GM21723 (cell line): ENCODE measurements around the gene ZCCHC14.
"Not testable (repeated sequence)": the region's sequence is repeated elsewhere in the genome, so short reads cannot be mapped to it uniquely, and the experiment has no call there.

ENCODE experiments used
- ATAC-seq: cut with Tn5 transposase; IDR thresholded peaks from one replicate; pipeline ENCODE4 v1.9.1; 2021; ENCODE audit warnings: mild to moderate bottlenecking, moderate library complexity; ENCODE audit not compliant: unreplicated experiment

The ZCCHC14 gene

DNA sequence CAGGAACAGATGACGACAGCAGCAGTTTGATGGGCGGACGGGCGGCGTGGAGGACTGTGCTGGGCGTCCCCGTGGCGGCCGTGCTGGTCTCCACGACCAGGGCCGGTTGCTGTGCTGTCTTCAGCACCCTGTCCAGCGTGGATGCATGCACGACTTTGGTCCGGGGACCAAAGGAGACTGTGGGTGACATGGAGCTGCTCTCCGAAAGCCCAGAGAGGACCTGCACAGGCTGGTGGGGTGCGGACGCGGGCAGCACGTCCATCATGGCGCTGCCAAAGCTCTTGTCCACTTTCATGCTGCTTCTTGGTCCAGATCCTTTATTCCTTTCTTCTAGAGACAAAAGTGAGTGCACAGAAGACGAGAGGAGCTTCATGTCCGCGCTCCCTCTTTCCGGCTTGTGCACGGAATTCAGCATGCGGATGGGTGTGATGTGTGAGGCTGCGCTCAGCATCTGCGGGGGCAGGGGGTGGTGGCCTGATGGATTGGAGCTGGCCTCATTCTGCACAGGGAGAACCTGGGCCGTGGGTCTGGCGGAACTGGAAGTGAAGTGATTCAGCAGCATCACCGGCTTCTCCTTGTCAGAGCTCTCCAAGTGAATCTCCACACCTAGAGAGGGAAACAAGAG is 80.3 kb downstream of the ZCCHC14 start:
- no peak for ATAC-seq

- ATAC-seq: no peak
Measured at GRCh38 chr16:87411375-87412271, 81.2 kb downstream of the ZCCHC14 start.

DNA sequence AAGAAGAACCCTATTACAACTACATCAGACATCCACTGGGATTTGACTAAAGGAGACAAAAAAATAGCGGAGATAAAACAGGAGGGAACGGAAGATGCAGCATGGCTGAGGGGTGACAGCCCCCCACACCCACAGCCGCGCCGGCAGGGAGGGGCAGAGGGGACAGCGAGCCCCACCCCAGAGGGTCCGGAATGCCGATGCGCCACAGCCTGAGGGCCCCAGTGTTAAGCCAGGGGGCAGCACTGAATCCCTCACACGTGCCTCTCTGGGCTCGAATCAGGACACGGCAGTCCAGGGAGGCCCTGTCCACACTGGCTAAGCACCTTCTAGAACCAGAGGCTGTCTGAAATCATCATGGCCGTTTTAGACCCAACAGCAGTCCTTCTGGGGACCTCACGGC is 81.9 kb downstream of the ZCCHC14 start:
- ATAC-seq: no peak

GRCh38 chr16:87410530-87410929 is 82.3 kb downstream of the ZCCHC14 start:
- ATAC-seq: no peak

- no peak for ATAC-seq
Measured at GRCh38 chr16:87409781-87410180, 83.0 kb downstream of the ZCCHC14 start.

- no peak for ATAC-seq
Measured at GRCh38 chr16:87409153-87409552, 83.7 kb downstream of the ZCCHC14 start.

- no peak for ATAC-seq
Measured at GRCh38 chr16:87407511-87408112, 85.2 kb downstream of the ZCCHC14 start.

DNA sequence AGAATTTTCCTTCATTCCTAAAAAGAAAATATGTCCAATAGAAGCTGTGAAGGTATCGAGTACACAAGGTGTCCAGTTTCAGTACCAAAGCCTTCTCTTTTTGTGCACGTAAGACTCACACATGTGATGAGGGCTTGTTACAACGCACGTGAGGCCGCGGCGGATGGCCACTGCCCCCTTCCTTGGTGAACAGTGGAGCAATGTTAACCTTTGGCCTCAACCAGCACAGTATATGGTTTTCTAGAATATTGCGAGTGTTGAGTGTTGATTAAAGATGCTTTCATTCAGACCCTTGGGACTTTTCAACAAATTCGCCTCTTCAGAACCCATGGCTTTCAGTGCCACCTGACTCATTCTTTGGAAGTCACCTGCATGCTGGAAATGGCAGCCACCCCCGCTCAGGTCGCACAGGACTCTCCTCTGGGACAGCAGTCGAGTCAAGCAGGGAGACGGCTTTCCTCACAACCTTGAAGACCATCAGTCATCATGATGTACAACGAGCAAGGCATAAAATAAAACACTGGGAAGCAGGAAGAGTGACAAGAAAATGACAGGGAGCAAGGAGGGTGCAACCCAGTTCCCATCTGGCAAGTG is 86.2 kb downstream of the ZCCHC14 start:
- no peak for ATAC-seq

DNA sequence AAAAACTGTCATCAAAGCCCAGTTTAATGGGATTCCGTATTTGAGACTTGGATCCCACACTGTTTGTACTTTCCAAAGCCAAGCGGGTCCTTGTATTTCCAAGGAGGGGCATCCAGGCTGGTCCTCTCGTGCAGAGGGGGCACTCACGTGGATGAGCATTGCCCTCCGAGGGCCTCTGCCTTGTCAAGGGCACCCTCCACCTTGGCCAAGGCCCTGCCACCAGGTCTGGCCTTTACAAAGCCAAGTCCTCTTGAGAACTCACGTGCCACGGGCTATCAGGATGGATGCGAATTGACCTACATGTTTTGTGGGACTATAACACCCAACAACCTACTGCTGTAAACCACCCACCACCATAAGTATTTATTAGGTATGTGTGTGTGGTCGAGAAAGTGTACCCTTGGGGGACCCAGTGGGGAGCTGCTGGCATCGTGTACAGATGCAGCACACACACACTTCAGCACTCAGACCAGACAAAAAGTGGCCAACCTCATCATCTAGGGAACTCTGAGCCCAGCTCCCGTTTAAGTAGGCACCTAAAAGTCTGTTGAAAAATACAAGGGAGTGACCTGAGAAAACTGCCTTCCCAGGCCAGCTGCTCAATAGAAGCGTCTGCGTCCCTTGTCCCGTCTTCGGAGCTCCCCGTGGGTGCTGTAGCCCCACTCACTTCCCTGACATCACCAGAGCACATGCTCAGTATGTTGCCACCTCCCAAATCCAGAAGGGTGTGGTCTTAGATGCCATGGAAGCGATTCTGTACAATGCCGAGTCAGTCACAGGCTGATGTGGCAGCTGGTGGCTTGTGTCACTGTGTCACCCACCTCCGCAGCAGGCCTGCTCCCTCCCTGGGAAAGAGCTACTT is 87.8 kb downstream of the ZCCHC14 start:
- no peak for ATAC-seq

DNA sequence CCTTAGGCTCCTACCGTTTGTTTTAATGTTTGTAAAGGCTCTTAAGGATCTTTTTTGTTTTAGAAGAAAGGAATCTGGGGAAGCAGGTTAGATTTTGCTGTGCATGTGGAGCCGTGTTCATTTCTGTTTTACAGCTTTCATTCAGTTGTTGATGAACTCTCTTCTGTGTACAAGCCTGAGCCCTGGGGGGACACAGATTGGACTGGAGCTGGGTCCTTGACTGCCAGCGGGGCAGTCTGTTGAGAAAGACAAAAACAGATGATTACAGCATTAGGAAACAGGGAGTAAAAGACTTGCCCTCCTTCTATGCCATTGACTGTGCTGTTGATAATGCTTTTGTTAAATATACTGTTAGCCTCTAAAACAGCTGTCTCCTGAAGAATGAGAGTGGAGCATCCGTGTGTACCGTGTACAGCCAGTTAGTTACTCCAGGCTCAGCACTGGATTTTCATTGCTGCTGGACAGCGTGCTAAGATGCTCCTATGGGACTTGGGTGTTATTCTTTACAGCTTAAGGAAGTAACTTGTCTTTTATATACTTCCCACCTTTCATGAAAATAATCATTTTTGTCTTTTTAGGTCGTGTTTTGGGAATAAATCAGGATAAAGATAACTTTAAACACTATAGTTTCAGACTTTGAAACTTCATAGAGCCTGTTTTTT is 97.5 kb downstream of the ZCCHC14 start:
- no peak for ATAC-seq

- ATAC-seq: no peak
Measured at GRCh38 chr16:87393680-87394055, 99.2 kb downstream of the ZCCHC14 start.

DNA sequence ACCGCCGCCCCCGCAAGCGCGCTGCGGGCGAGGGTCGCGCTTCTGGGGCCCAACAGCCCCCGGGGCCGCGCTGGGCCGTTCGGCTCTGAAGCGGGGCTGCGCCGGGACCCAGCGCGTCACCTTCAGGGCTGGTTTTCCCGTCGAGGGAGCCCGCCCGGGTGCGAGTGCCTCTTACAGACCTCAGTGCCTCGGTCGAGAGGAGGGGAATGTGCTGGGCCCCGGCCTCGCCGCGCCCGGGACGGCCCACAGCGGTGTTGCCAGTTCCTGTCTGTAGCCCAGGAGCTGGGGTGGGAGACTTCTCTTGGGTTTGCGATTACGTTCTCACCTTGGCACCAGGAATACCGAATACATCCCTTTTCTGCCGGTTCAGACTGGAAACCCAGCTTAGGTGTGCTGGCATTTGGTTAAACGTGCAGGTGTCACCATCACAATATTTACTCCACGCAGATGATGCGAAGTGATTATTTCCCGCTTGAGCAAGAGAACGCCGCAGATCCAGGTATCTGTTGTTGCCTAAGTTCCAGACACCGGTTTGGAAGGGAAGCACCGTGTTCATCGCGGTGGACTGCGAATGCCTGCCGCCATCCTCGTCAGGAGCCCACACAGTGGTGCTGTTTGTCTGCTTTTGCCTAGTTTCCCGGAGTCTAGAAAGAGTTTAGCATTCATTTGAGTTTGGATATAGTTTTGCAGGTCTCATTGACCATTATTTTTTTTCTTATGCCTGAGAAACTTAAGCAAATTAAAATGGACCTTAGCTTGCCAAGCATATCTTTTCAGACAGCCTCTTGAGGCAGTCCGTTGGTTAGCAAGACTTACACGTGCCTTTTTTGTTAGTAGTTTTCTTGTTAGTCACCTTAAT is 99.8 kb downstream of the ZCCHC14 start:
- no peak for ATAC-seq

DNA sequence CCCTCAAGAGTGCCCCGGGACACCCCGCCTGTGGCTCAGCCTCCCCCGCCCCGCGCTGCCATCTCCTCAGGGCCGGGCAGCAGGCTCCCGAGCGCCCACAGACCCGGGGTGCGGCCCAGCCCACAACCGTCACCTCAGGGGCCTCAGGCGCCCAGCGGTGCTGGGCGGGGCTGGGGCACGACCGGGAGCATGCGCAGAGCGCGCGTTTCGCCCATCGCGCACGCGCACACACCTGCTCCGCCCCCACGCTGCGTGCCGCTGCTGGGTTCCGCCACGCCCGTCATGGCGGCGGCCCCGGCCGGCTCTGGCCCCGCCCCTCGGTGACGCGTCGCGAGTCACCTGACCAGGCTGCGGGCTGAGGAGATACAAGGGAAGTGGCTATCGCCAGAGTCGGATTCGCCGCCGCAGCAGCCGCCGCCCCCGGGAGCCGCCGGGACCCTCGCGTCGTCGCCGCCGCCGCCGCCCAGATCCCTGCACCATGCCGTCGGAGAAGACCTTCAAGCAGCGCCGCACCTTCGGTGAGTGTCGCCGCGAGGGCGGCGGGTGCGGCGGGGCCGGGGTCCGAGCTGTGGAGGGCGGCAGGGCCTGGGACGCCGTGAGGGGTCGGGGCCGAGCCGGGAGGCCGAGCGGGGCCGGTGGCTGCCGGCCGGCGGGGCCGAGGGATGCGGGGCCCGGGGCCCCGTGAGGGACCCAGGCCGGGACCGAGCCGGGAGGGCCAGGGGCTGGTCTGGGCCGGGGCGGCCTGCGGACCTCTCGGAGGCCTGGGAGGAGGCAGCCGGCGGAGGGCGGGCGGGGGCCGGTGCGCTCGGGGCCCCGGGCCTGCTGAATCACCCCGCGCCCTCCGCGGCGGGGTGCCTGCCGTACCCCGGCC is 100.6 kb downstream of the ZCCHC14 start, which contains the start of gene MAP1LC3B:
Gene MAP1LC3B (plus strand): TSS at position 387 of the 871 bp plus-strand sequence. CDS start 92 bp downstream, at position 479.
- peak; percentile 59 for ATAC-seq

DNA sequence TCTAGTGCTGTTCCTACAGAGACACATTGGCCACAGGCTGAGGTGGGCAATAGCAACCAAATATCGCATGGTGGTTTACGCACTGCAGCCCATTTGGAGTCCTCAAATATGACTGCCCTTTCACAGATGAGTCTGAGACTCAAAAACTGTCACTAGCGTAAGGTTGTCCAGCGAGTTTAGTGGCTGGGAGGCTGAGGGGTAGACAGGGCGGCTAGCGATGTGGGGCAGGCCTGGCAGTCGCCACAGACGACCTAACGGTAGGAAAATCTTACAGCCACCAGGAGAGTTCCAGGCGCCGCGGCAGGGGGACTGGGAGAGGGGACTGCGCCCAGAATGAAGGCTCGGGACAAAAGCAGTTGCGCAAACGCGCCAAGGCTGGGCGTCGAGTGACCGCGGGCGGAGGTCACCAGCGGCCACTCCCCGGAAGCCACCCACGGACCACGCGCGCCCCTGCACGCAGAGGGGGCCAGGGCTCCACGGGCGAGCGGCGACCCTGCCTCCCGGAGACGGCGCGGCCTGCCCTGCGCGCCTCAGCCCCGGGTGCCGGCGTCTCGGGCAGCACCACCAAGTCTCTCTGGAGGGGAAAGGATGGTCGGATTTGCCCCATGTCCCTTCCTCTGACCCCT is 101.4 kb downstream of the ZCCHC14 start:
- ATAC-seq: no peak

GRCh38 chr16:87390641-87391323 is 102.0 kb downstream of the ZCCHC14 start:
- no peak for ATAC-seq

GRCh38 chr16:87389914-87390313 is 102.9 kb downstream of the ZCCHC14 start:
- ATAC-seq: not testable (repeated sequence)

GRCh38 chr16:87389245-87389644 is 103.6 kb downstream of the ZCCHC14 start:
- ATAC-seq: no peak
